Calu3 (cell line): ENCODE results near the gene VHLL. TPM values are rescaled to one million over a fixed set of nuclear protein-coding genes. Genes with fewer than 3 reads are reported as not detected.

ENCODE experiments used
- BruUV-seq: library from RNA; stranded (reverse); fragments of 400-500 nt; replicated peaks from 2 replicates; lab custom pipeline; 2021; lab: Mats Ljungman, UMichigan
- CTCF ChIA-PET: fragments of 300-600 bp; sonication (Branson Sonifier 250); formaldehyde crosslinking; loops from one replicate; lab custom pipeline; 2022; ENCODE audit warnings: antibody characterized with exemption; lab: Charles Lee
- DNase-seq: peaks from one replicate; pipeline ENCODE4 v3.0.0; 2022
- H3K27ac Mint-ChIP-seq: one replicate; pipeline ENCODE4 v1.8.0; 2022; ENCODE audit warnings: mixed read lengths; ENCODE audit not compliant: unreplicated experiment
- H3K27me3 Mint-ChIP-seq: one replicate; pipeline ENCODE4 v1.8.0; 2022; ENCODE audit warnings: mixed read lengths; ENCODE audit not compliant: unreplicated experiment
- H3K36me3 Mint-ChIP-seq: one replicate; pipeline ENCODE4 v1.8.0; 2022; ENCODE audit warnings: mild to moderate bottlenecking, moderate library complexity, mixed read lengths; ENCODE audit not compliant: insufficient read depth, unreplicated experiment
- H3K4me1 Mint-ChIP-seq: one replicate; pipeline ENCODE4 v1.8.0; 2022; ENCODE audit warnings: mild to moderate bottlenecking, low read depth, mixed read lengths; ENCODE audit not compliant: unreplicated experiment
- H3K4me3 Mint-ChIP-seq: one replicate; pipeline ENCODE4 v1.8.0; 2022; ENCODE audit warnings: mild to moderate bottlenecking, low read depth, moderate library complexity, mixed read lengths; ENCODE audit not compliant: unreplicated experiment
- H3K9me3 Mint-ChIP-seq: one replicate; pipeline ENCODE4 v1.8.0; 2022; ENCODE audit warnings: low read depth, mixed read lengths; ENCODE audit not compliant: unreplicated experiment
- CTCF ChIP-seq: fragments of 200-600 bp; IDR thresholded peaks from one replicate; pipeline ENCODE4 v1.8.0; 2022; ENCODE audit warnings: antibody characterized with exemption; ENCODE audit not compliant: unreplicated experiment
- intact Hi-C: fragments of 100-400 bp; cut with micrococcal nuclease; formaldehyde crosslinking; loops from one replicate; pipeline ENCODE4 v1.10.0; 2022; ENCODE audit not compliant: unreplicated experiment
- total RNA-seq: library from RNA; stranded (reverse); gene quantifications from 2 replicates; pipeline ENCODE4 v1.2.3, GENCODE V29; 2022

The VHLL gene
- total RNA-seq, 1 experiment from 2014 or later, result 1.5 TPM

- Mint-ChIP-seq H3K4me3 (no peak overlapping the region), H3K27ac (no peak overlapping the region), H3K9me3 (no peaks in the 10 kb centered on the region), H3K27me3 (peaks cover 2% of the 10 kb centered on the region), H3K4me1 (no peaks in the 10 kb centered on the region), H3K36me3 (peaks cover 39% of the 10 kb centered on the region)
- no peak for DNase-seq
- CTCF ChIA-PET, result interaction anchor here (0.6 kb wide), 1 partner anchor 855 kb away, joined by 4 read pairs; no protein-coding TSS in a partner anchor
- TF ChIP-seq CTCF, result no peak
- intact Hi-C loops, result no loop called here
- BruUV-seq, result no TSS peak
Observed at GRCh38 chr1:156251527-156251926, 47.6 kb downstream of the VHLL start.

- TF ChIP-seq CTCF, result no peak
- Mint-ChIP-seq H3K36me3 (peaks cover 41% of the 10 kb centered on the region), H3K9me3 (no peaks in the 10 kb centered on the region), H3K4me1 (no peaks in the 10 kb centered on the region), H3K27ac (no peak overlapping the region), H3K4me3 (no peak overlapping the region), H3K27me3 (peaks cover 22% of the 10 kb centered on the region)
- no TSS peak for BruUV-seq
- CTCF ChIA-PET, result no interaction called here
- intact Hi-C loops, result no loop called here
- no peak for DNase-seq
Observed at GRCh38 chr1:156249593-156249992, 49.5 kb downstream of the VHLL start.

Other genes with a start within 250 kb of the VHLL start
- 60.0 and 77.3 TPM in 2 replicates for gene UBQLN4, start 245.5 kb downstream of the VHLL start, total RNA-seq
- gene LAMTOR2, start 244.5 kb downstream of the VHLL start, total RNA-seq, result 69.8 and 69.9 TPM in 2 replicates
- 182 and 189 TPM in 2 replicates for gene RAB25, start 238.1 kb downstream of the VHLL start, total RNA-seq
- 3.3 and 5.0 TPM in 2 replicates for gene MEX3A, start 216.8 kb downstream of the VHLL start, total RNA-seq
- gene LMNA, start 184.6 kb downstream of the VHLL start, total RNA-seq, result 499 and 514 TPM in 2 replicates
- gene SEMA4A, start 145.7 kb downstream of the VHLL start, total RNA-seq, result 6.9 and 7.2 TPM in 2 replicates
- gene SLC25A44, start 105.2 kb downstream of the VHLL start, total RNA-seq, result 28.2 and 32.5 TPM in 2 replicates
- gene PMF1, start 86.3 kb downstream of the VHLL start, total RNA-seq, result 57.3 and 59.0 TPM in 2 replicates
- 2.0 and 2.6 TPM in 2 replicates for gene BGLAP, start 57.1 kb downstream of the VHLL start, total RNA-seq
- gene PAQR6, start 51.3 kb downstream of the VHLL start, total RNA-seq, result 20.4 and 21.2 TPM in 2 replicates
- 117 and 118 TPM in 2 replicates for gene SMG5, start 16.5 kb downstream of the VHLL start, total RNA-seq
- gene TMEM79, start 15.0 kb downstream of the VHLL start, total RNA-seq, result 12.8 and 12.9 TPM in 2 replicates
- gene GLMP, start 3.6 kb downstream of the VHLL start, total RNA-seq, result 31.0 and 39.7 TPM in 2 replicates
- 554 and 598 TPM in 2 replicates for gene CCT3, start 39.0 kb upstream of the VHLL start, total RNA-seq
- gene TSACC, start 39.2 kb upstream of the VHLL start, total RNA-seq, result 1.4 and 2.0 TPM in 2 replicates
- gene RHBG, start 69.9 kb upstream of the VHLL start, total RNA-seq, result 0.26 and 0.42 TPM in 2 replicates
- gene MEF2D, start 201.5 kb upstream of the VHLL start, total RNA-seq, result 48.4 and 54.1 TPM in 2 replicates